ENCODE measurements around the gene MEMO1.
"Not testable (repeated sequence)": the region's sequence is repeated elsewhere in the genome, so short reads cannot be mapped to it uniquely, and the experiment has no call there.

The MEMO1 gene

GRCh38 chr2:31998731-31999383, 12.0 kb downstream of the MEMO1 start:
- no peak for DNase-seq (ENCODE audit: low spot score)

- no peak for DNase-seq (ENCODE audit: low spot score)
Observed at GRCh38 chr2:31997653-31998052, 13.2 kb downstream of the MEMO1 start.

- no peak for DNase-seq (ENCODE audit: low spot score)
Observed at GRCh38 chr2:31996571-31997150, 14.1 kb downstream of the MEMO1 start.

- DNase-seq (ENCODE audit: low spot score) = no peak
Observed at GRCh38 chr2:31992934-31993333, 17.9 kb downstream of the MEMO1 start.

- DNase-seq (ENCODE audit: low spot score) = no peak
Observed at GRCh38 chr2:31992025-31992579, 18.7 kb downstream of the MEMO1 start.

- no peak for DNase-seq (ENCODE audit: low spot score)
Observed at GRCh38 chr2:31989946-31990345, 20.9 kb downstream of the MEMO1 start.

GRCh38 chr2:31987454-31988220, 23.2 kb downstream of the MEMO1 start:
- DNase-seq (ENCODE audit: low spot score) = no peak

GRCh38 chr2:31986906-31987305, 23.9 kb downstream of the MEMO1 start:
- DNase-seq (ENCODE audit: low spot score) = no peak

- no peak for DNase-seq (ENCODE audit: low spot score)
Observed at GRCh38 chr2:31983762-31984467, 26.9 kb downstream of the MEMO1 start.

- no peak for DNase-seq (ENCODE audit: low spot score)
Observed at GRCh38 chr2:31980674-31981356, 30.0 kb downstream of the MEMO1 start.

- no peak for DNase-seq (ENCODE audit: low spot score)
Observed at GRCh38 chr2:31979956-31980355, 30.9 kb downstream of the MEMO1 start.

GRCh38 chr2:31979018-31979417, 31.8 kb downstream of the MEMO1 start:
- no peak for DNase-seq (ENCODE audit: low spot score)

- DNase-seq (ENCODE audit: low spot score) = no peak
Observed at GRCh38 chr2:31978436-31978835, 32.4 kb downstream of the MEMO1 start.

- DNase-seq (ENCODE audit: low spot score) = no peak
Observed at GRCh38 chr2:31973665-31974064, 37.1 kb downstream of the MEMO1 start.

- no peak for DNase-seq (ENCODE audit: low spot score)
Observed at GRCh38 chr2:31972059-31972458, 38.7 kb downstream of the MEMO1 start.

- no peak for DNase-seq (ENCODE audit: low spot score)
Observed at GRCh38 chr2:31969178-31969577, 41.6 kb downstream of the MEMO1 start.

- DNase-seq (ENCODE audit: low spot score) = no peak
Observed at GRCh38 chr2:31967790-31968189, 43.0 kb downstream of the MEMO1 start.

GRCh38 chr2:31966402-31966801, 44.4 kb downstream of the MEMO1 start:
- DNase-seq (ENCODE audit: low spot score) = not testable (repeated sequence)

- no peak for DNase-seq (ENCODE audit: low spot score)
Observed at GRCh38 chr2:31965094-31965493, 45.7 kb downstream of the MEMO1 start.

GRCh38 chr2:31962757-31963361, 47.9 kb downstream of the MEMO1 start:
- no peak for DNase-seq (ENCODE audit: low spot score)

GRCh38 chr2:31958140-31958717, 52.6 kb downstream of the MEMO1 start:
- no peak for DNase-seq (ENCODE audit: low spot score)

Data from CD4-positive, alpha-beta T cell treated with Interleukin-6 at 100 ng/mL for 8 hours (primary cell).